RPMI7951 (cell line): ENCODE data around the gene ARL6. TPM values are rescaled to one million over a fixed set of nuclear protein-coding genes. Genes with fewer than 3 reads are reported as not detected.

Experiments
- DNase-seq: peaks from one replicate; pipeline ENCODE4 v3.0.0-alpha.2; 2012; ENCODE audit warnings: low read depth
- total RNA-seq: library from RNA; depleted of rRNA; stranded (reverse); fragments of >200 nt; shearing (Covaris generic); gene quantifications from 2 replicates; pipeline ENCODE4 v1.2.3, GENCODE V29; 2014; rRNA removed

The ARL6 gene
- 15.2 and 17.2 TPM in 2 replicates for total RNA-seq

- peak; percentile 85 for DNase-seq
Observed at GRCh38 chr3:97764407-97765238, at the start of gene ARL6. Gene ARL6, plus strand, starts transcription at chr3:97764758. Its CDS starts 3,350 bp downstream, at chr3:97768108.

DNA sequence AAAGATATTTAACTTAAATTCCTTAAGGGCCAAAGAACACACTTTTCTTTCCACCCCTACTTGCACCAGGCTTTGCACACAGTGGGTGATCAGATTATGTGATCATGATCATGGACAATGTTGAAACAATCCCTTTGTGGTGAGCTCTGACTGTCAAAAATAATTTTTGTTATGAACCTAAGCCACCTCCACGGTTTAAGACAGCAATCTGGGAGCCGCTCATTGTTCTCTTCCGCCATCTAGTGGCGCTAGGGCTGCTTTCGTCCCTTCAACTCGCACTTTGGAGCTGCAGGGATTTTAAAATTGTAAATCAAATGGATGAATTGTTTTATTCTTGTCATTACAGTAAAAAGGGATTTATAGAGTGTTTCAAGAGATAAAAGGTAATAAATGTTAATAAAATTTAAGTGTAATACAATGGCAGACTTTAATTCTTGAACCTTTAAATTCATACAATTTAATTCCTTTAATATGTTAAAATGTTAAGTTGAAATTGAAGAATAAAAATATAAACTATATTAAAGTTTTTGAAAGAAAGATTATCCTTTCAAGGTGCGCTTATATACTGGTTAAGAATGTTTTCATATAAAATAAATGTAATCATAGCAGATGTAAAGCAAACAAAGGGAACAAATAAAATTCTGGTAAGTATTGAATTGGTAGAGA is 45.3 kb upstream of the ARL6 start:
- peak; percentile 61 for DNase-seq

DNA sequence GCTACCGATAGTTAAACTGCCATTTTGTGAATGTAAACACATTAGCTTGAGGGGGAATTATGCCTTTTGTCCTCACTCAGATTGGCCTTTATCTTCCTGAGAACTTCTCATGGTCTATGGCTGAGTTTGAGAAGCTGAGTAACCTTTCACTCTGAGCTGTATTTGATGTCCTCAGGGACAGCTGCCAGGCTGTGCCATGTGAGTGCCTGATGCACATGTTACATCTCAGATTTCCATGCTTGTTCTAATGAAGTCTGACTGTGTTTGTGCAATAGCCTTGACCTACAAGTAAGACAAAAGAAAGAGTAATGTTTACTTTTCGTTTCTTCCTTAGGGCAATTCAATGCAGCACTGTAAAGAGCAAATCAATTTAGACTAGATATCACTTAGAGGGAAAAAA is 44.1 kb upstream of the ARL6 start:
- DNase-seq: no peak

GRCh38 chr3:97721446-97721845 is 43.1 kb upstream of the ARL6 start:
- no peak for DNase-seq

DNA sequence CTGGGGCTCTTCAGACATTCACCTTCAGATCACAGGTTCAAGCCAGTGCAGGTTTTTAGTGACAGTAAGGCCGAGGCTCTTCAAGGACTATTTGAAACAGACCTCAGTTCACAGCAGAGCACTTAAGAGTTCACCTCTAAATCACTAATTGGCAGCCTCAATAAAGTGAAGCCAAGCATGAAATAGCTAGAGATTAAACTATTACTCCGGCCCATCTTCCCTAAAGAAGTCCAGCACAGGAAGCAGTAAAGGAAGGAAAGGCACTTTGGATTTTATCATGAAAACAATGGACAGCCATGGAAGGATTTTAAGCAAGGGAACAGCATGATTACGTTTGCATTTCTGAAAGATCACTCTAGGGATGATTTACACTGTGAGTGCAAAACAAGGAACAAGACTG is 27.6 kb upstream of the ARL6 start:
- no peak for DNase-seq

DNA sequence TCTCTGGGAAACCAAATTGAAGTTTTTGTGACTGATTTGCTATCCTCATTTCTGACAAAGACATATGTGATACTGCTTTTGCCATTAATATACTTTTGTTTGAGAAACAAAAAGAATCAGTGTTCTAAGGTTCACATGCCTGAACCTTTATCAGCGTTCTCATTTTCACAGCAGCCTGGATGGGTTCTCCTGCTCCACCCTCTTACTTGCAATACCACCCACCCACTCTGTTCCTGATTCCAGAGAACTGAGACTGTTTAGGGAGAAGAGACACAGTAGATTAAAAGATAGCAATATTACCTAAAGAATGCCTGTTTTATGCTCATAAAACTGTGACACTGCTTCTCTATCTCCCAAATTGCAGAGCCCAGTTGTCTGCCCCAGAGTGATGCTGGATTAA is 25.8 kb upstream of the ARL6 start:
- no peak for DNase-seq

DNA sequence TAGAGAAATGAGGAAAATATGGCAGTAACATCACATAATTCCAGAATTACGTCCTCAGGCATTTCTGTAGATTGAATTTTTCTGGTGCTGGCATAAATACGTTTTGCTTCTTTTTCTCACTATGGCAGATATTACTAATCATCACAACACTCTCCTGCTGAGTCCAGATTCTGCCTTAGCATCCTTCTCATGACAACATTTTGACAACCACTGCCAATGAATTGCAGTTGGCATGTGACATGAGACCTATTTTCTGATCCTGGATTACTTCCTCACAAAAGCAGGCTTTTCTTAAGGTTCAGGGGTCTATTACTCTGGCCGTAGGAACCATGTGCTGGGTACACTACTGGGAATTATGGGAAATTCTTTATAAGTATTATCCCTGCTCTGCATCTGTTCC is 22.5 kb upstream of the ARL6 start:
- DNase-seq: no peak

GRCh38 chr3:97744289-97744688 is 20.3 kb upstream of the ARL6 start:
- no peak for DNase-seq

DNA sequence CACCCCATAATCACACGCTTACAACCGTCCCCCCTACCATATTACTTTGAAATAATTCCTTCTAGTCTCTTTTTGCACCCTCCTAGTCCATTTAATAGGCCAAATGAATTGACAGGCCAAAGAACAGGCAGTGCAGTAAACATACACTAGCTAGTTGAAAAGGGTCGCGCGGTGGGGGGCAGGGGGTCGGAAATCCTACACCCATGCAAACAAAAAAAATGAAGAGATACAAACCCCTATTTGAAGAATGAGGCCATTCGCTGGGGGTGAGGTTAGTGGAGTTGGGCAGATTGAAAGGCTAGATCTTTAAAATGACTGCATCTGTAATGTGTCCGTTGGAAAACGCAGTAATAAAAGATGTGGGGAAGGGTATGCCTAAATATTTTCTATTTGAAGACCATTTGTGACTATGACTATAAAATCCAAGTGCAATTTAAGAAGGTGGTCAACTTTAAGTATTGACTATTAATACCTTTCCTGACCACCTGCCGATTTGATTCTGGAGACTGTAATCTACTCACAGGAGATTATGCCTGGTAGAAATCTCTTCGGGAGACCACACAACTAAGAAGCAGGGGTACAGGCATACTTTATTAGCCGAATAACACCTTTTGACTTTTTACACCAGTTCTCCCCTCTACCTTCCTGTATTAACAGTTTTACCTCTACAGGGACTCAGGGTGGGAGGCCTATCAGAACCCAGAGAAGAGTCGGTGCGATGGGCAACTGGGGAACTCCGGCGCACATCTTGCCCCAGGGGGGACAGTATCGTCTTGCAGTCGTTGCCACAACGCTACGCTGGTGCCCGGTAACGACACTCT is 762 bp upstream of the ARL6 start:
- DNase-seq: no peak

DNA sequence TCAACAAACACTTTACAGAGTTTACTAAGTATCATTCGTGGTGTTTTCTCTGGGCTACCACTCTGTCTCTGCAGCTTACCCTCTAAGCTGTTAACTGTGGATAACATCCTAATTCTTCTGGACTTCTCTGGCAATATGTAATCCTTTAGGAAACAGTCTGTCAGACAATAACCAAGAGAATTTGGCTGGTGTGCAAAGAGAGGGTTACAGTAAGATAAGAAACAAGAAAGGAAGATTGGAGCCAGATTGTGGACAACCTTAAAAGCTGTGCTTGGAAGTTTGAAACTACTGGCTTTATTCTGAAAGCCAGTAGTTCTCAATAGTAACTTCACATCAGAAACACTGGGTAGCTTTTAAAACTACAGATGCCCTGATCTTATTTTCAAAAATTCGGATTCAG is 778 bp downstream of the ARL6 start:
- no peak for DNase-seq

DNA sequence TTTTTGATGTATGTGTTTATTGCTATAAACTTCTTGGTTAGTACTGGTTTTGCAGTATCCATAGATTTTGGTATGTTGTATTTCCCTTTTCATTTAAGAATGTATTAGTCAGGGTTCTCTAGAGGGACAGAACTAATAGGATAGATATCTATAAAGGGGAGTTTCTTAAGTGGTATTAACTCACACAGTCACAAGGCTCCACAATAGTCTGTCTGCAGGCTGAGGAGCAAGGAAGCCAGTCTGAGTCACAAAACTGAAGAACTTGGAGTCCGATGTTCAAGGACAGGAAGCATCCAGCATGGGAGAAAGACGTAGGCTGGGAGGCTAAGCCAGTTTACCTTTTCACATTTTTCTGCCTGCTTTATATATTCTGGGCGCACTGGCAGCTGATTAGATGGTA is 8.4 kb downstream of the ARL6 start:
- DNase-seq: no peak

DNA sequence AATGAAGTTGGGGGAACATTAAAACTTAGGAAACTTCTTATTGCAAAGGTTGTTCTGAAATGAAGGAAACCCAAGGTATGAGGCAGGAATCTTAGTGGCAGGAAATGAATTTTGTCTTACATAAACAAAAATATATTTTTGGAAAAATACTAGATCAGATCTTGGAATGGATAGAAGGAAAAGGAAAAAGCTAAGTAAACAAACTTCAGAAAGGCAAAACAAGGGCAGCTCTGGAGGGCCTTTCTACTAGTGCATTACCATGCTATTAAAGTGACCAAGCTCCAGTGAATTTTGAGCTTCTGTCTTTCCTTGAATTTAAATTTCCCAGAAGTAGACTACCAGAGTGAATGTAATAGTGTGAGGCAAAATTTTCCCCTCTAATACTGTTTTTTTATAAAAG is 13.6 kb downstream of the ARL6 start:
- no peak for DNase-seq

DNA sequence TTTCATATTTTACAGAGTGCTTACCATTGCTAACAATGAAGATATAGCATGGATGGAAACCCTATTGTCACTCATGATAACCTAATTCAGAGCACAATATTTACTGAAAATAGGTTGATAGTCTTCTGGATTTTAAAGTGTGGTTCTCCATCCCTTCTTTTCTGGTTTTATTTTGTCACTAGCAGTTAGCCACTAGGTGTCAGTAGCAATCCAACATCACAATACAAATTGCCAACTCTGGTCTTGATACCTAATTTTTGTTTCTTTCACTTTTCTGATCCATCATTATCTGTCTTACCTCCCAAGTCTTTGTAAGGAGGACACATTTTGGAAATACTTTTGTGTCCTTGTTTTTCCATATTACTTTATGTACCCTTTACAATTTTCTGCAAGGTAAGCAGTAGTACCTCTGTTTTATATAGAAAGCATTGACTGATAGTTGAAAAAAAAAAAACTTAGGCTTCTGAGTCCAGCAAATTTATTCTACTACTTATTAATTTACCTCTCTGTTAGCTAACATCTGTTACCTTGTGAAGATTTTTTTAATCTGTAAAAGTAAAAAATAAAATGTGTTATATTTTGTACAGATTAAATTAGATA is 29.0 kb downstream of the ARL6 start:
- peak; percentile 65 for DNase-seq

DNA sequence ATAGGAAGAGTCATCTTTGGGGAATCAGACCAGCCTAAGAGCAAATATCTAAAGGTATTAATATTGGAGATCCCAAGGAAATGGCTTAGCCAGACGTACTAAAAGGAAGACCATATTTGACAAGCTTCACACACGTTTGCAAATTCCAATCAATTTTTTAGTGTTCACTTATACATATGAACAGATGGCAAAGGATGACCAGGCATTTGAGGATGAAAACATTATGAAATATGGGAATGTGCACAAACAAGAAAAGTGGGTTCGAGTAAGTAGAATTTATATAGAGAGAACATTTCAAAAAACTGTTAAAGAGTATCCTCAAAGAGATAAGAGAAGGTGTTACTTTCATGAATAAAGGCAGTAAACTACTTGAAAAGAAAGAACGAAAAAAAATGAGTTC is 31.4 kb downstream of the ARL6 start:
- no peak for DNase-seq

DNA sequence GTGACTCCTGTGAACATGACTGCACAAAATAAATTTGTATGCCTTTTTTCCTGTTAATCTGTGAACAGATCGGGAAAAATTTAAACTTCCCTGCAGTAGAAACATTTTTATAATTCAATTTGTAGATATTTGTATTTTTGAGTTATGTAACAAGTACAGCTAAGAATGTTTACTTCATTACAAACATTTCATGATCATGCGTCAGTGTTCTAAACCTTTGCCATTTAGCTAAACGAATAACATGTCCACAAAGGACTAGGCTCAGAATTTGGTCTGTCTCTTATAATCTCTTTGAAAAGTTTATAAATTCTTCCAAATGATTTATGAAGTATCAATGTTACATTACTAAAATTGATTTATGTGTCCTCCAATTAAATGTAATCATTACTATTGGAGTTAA is 39.9 kb downstream of the ARL6 start:
- no peak for DNase-seq

GRCh38 chr3:97810779-97811390 is 46.3 kb downstream of the ARL6 start:
- no peak for DNase-seq

DNA sequence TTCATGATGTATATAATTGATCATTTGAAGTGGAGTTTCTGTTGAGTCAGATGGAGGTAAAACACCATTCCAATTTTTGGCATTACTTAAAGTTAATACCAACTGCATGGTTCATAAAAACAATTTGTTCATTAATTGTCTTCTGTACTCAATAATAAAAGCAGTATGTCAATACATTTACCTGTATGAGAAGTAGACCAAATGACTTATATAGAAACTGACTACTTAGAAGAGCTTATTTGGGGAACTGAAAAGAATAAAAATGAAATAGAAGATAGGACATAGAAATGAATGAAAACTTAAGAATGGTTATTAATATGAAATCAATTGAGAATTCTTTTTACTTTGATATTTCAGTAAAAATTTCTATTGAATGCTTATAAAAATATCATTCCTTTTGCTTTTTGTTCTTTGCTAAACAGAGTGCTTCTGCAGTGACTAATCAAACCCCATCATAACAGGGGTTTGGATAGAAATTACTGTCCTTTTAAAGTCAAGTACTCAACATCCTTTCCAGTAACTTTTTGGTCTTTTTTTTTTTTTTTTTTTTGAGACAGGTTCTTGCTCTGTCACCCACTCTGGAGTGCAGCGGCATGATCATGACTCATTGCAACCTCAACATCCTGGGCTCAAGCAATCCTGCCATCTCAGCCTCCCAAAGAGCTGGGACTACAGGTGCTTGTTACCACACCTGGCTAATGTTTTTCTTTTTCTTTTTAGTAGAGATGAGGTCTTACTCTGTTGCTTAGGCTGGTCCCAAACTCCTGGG is 50.8 kb downstream of the ARL6 start:
- peak; percentile 8 for DNase-seq

- no peak for DNase-seq
Observed at GRCh38 chr3:97816811-97817210, 52.3 kb downstream of the ARL6 start.

DNA sequence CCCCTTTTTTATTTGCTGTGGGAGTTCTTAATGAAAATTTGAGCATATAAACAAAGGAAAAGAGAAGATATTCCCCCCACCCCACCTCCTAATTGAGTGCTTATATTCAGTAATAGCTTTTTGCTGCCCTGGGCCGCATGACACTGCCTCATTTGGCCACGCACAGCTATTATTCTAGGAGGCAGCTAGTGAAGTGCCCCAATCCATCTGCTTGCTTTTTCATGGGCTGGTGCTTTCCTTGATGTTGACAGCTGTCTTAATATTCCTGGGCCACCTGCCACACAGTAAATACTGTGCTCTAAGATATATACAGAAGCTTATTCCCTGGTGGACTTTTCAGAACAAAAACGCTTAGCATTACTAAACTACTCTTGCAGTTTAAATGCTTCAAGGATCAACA is 53.4 kb downstream of the ARL6 start:
- no peak for DNase-seq

GRCh38 chr3:97820780-97821179 is 56.2 kb downstream of the ARL6 start:
- no peak for DNase-seq

DNA sequence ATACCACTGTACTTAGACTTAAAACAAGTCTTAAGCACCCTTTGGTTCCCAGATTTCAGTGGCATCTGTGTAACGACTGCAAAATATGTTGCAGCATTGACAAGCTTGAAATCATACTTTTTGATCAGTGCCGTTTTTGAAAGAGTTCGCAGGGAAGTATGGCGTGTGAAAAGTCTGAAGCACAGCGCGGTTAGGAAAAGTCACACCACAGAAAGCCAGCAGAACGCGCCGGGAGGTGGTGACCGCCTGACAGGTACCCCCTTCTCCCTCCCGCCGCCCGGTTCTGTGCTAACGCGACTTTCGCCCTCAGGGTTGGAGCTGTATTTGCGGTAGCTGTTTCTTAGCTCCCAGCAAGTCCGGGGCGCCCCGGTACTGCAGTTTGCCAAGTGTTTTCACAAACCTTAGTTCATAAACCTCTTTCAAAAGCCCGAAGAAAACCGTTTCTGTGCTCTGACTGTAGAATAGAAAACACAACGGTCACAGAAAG is 56.8 kb downstream of the ARL6 start:
- no peak for DNase-seq
